CD4-positive, CD25-positive, alpha-beta regulatory T cell (primary cell): Measurements from ENCODE around the gene BTG2. TPM values are rescaled to one million over a fixed set of nuclear protein-coding genes. Genes with fewer than 3 reads are reported as not detected.
A peak's percentile ranks its signal among the peaks of the same experiment; 100 is the strongest.

Experiments used
- ATAC-seq, 2 donors: fragments of 150-1000 bp; cut with Tn5 transposase; one replicate each; pipeline ENCODE4 v1.10.0; 2021; ENCODE audit warnings: low read depth in 2 of 2, moderate number of reproducible peaks in 2 of 2, moderate library complexity in 1 of 2
- DNase-seq, 3 donors: peaks; one replicate each; pipeline versions ENCODE4 v3.0.0 to v3.0.0-alpha.2; 2012 to 2022; ENCODE audit warnings: mixed read lengths in 1 of 3
- H3K27ac ChIP-seq: one replicate; pipeline ENCODE4 v1.7.0; 2013; ENCODE audit warnings: mild to moderate bottlenecking, low read length; ENCODE audit not compliant: insufficient read depth, poor library complexity, severe bottlenecking
- H3K27me3 ChIP-seq: one replicate; pipeline ENCODE4 v1.7.0; 2013; ENCODE audit warnings: low read length; ENCODE audit not compliant: control insufficient read depth, insufficient read depth
- H3K36me3 ChIP-seq: one replicate; pipeline ENCODE4 v1.7.0; 2013; ENCODE audit warnings: mild to moderate bottlenecking, low read length, moderate library complexity; ENCODE audit not compliant: control insufficient read depth, insufficient read depth
- H3K4me1 ChIP-seq: 2 replicates; pipeline ENCODE4 v1.7.0; 2013; ENCODE audit warnings: mild to moderate bottlenecking, low read length; ENCODE audit not compliant: insufficient read depth, control insufficient read depth, poor library complexity, severe bottlenecking
- H3K4me3 ChIP-seq: one replicate; pipeline ENCODE4 v1.7.0; 2013; ENCODE audit warnings: low read depth, mild to moderate bottlenecking, low read length, moderate library complexity
- H3K9me3 ChIP-seq, 2 experiments: 1 replicate in 1 of 2; 2 replicates in 1 of 2; pipeline ENCODE4 v1.7.0; 2013; ENCODE audit warnings: low read length in 2 of 2, mild to moderate bottlenecking in 1 of 2, moderate library complexity in 1 of 2; ENCODE audit not compliant: control insufficient read depth in 2 of 2
- H3K27ac Mint-ChIP-seq, 3 donors: one replicate each; pipeline ENCODE4 v1.8.0; 2020 to 2022; ENCODE audit warnings: mild to moderate bottlenecking in 3 of 3, mixed read lengths in 3 of 3, moderate library complexity in 2 of 3
- H3K27me3 Mint-ChIP-seq: one replicate; pipeline ENCODE4 v1.8.0; 2022; ENCODE audit warnings: mild to moderate bottlenecking, mixed read lengths
- H3K36me3 Mint-ChIP-seq: one replicate; pipeline ENCODE4 v1.8.0; 2020; ENCODE audit warnings: mixed read lengths
- H3K4me1 Mint-ChIP-seq, 4 donors: one replicate each; pipeline ENCODE4 v1.8.0; 2020 to 2022; ENCODE audit warnings: mixed read lengths in 4 of 4, mild to moderate bottlenecking in 1 of 4
- H3K4me3 Mint-ChIP-seq, 4 donors: one replicate each; pipeline ENCODE4 v1.8.0; 2020 to 2022; ENCODE audit warnings: mild to moderate bottlenecking in 4 of 4, mixed read lengths in 4 of 4, moderate library complexity in 3 of 4
- H3K9me3 Mint-ChIP-seq, 7 donors: one replicate each; pipeline ENCODE4 v1.8.0; 2020 to 2022; ENCODE audit warnings: mixed read lengths in 7 of 7, mild to moderate bottlenecking in 3 of 7, moderate library complexity in 2 of 7
- polyA plus RNA-seq, 4 donors: library from polyadenylated mRNA; unstranded; fragments of 300-500 nt; fragmentation: Illumina TruSeq; gene quantifications; one replicate each; pipeline ENCODE4 v1.2.3, GENCODE V29; 2021
- total RNA-seq: library from RNA; stranded (reverse); gene quantifications from one replicate; pipeline ENCODE4 v1.2.3, GENCODE V29; 2022

BTG2 gene
- total and polyA plus RNA-seq, 5 donors from 2014 or later, result 153 to 1,002 (median 168) TPM

- no peak for ATAC-seq
- Mint-ChIP-seq H3K9me3 (no peaks in the 10 kb centered on the region), H3K36me3 (no peaks in the 10 kb centered on the region), H3K27ac (peak overlapping the region; percentile 44 to 67 (median 51)), H3K4me3 (peak overlapping the region in 2 of 4 donors; percentile 70 to 73), H3K27me3 (peaks cover 4% of the 10 kb centered on the region), H3K4me1 (peaks cover 18 to 71% (median 45%) of the 10 kb centered on the region in 4 donors)
- Histone ChIP-seq H3K4me3 (no peak overlapping the region), H3K36me3 (no peaks in the 10 kb centered on the region), H3K27me3 (no peaks in the 10 kb centered on the region), H3K9me3 (no peaks in the 10 kb centered on the region), H3K27ac (no peak overlapping the region), H3K4me1 (peaks cover 21% of the 10 kb centered on the region)
- no peak for DNase-seq
These were observed 4.6 kb upstream of the BTG2 start for GRCh38 chr1:203300441-203301330.

GRCh38 chr1:203301331-203301668, 4.0 kb upstream of the BTG2 start:
- Mint-ChIP-seq H3K4me1 (peaks cover 18 to 66% (median 44%) of the 10 kb centered on the region in 4 donors), H3K27ac (peak overlapping the region in 1 of 3 donors; percentile 44), H3K27me3 (peaks cover 4% of the 10 kb centered on the region), H3K9me3 (no peaks in the 10 kb centered on the region), H3K4me3 (peak overlapping the region in 1 of 4 donors; percentile 70), H3K36me3 (no peaks in the 10 kb centered on the region)
- Histone ChIP-seq H3K9me3 (no peaks in the 10 kb centered on the region), H3K27me3 (no peaks in the 10 kb centered on the region), H3K36me3 (peaks cover 2% of the 10 kb centered on the region), H3K4me1 (peaks cover 21% of the 10 kb centered on the region), H3K27ac (no peak overlapping the region), H3K4me3 (no peak overlapping the region)
- no peak for DNase-seq
- ATAC-seq, result no peak

GRCh38 chr1:203302456-203302855, 2.9 kb upstream of the BTG2 start:
- Histone ChIP-seq H3K36me3 (peaks cover 13% of the 10 kb centered on the region), H3K27me3 (no peaks in the 10 kb centered on the region), H3K9me3 (no peaks in the 10 kb centered on the region), H3K4me1 (peaks cover 29% of the 10 kb centered on the region), H3K4me3 (no peak overlapping the region), H3K27ac (no peak overlapping the region)
- Mint-ChIP-seq H3K36me3 (peaks cover 10% of the 10 kb centered on the region), H3K4me1 (peaks cover 18 to 58% (median 39%) of the 10 kb centered on the region in 4 donors), H3K27ac (peak overlapping the region in 1 of 3 donors; percentile 98), H3K9me3 (no peaks in the 10 kb centered on the region), H3K4me3 (peak overlapping the region in 1 of 4 donors; percentile 100), H3K27me3 (peaks cover 10% of the 10 kb centered on the region)
- DNase-seq (no peak), ATAC-seq (no peak)

GRCh38 chr1:203302894-203303293, 2.4 kb upstream of the BTG2 start:
- Mint-ChIP-seq H3K4me3 (peak overlapping the region in 2 of 4 donors; percentile 46 to 100), H3K27me3 (peaks cover 10% of the 10 kb centered on the region), H3K36me3 (peaks cover 14% of the 10 kb centered on the region), H3K27ac (peak overlapping the region in 2 of 3 donors; percentile 98 to 99), H3K9me3 (no peaks in the 10 kb centered on the region), H3K4me1 (peaks cover 18 to 60% (median 40%) of the 10 kb centered on the region in 4 donors)
- ATAC-seq (no peak), DNase-seq (no peak)
- Histone ChIP-seq H3K36me3 (peaks cover 18% of the 10 kb centered on the region), H3K27ac (no peak overlapping the region), H3K27me3 (no peaks in the 10 kb centered on the region), H3K4me3 (no peak overlapping the region), H3K9me3 (no peaks in the 10 kb centered on the region), H3K4me1 (peaks cover 34% of the 10 kb centered on the region)

DNA sequence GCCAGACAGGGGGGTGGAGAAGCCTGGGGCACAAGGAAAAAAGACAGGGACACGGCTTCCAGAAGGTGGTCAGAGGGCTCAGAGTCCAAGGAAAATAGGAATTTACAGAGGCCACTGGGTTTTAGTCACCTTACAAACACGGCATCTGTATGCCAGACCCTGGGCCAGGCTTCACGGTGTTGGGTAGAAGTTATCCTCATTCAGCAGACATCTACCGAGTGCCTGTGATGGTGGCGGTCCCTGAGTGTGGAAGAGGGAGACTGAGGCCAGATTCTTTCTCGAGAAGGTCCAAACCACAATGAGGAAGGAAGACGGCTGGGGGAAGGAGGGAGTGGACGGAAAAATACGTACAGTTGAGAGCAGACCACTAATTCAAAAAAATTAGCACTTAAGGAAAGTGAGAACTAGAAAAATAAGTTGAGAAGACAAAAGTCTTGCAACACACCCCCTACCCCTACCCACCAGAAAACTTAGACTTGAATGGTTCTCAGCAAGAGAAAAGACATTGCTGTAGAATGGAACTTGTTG, 864 bp upstream of the BTG2 start:
- peaks cover 10% of the 10 kb centered on the region for H3K27me3 Mint-ChIP-seq
- Histone ChIP-seq H3K4me3 (peak overlapping the region; percentile 94), H3K27me3 (no peaks in the 10 kb centered on the region), H3K36me3 (peaks cover 33% of the 10 kb centered on the region), H3K9me3 (no peaks in the 10 kb centered on the region), H3K4me1 (peaks cover 43% of the 10 kb centered on the region), H3K27ac (peak overlapping the region; percentile 97)
- peak overlapping the region; percentile 98 to 99 (median 99) for H3K27ac Mint-ChIP-seq
- ATAC-seq (no peak), DNase-seq (no peak)
- H3K4me3 Mint-ChIP-seq, result peak overlapping the region; percentile 89 to 100 (median 95)
- peaks cover 29% of the 10 kb centered on the region for H3K36me3 Mint-ChIP-seq
- peaks cover 18 to 63% (median 49%) of the 10 kb centered on the region in 4 donors for H3K4me1 Mint-ChIP-seq
- no peaks in the 10 kb centered on the region for H3K9me3 Mint-ChIP-seq

- Histone ChIP-seq H3K9me3 (no peaks in the 10 kb centered on the region), H3K27me3 (no peaks in the 10 kb centered on the region), H3K4me1 (peaks cover 45% of the 10 kb centered on the region), H3K4me3 (peak overlapping the region; percentile 100), H3K27ac (peak overlapping the region; percentile 97), H3K36me3 (peaks cover 44% of the 10 kb centered on the region)
- H3K27me3 Mint-ChIP-seq, result peaks cover 10% of the 10 kb centered on the region
- H3K4me3 Mint-ChIP-seq, result peak overlapping the region; percentile 96 to 100 (median 98)
- ATAC-seq (peak; percentile 4 to 11), DNase-seq (no peak)
- H3K4me1 Mint-ChIP-seq, result peaks cover 20 to 66% (median 54%) of the 10 kb centered on the region in 4 donors
- H3K36me3 Mint-ChIP-seq, result peaks cover 40% of the 10 kb centered on the region
- peak overlapping the region; percentile 98 to 99 (median 99) for H3K27ac Mint-ChIP-seq
- no peaks in the 10 kb centered on the region for H3K9me3 Mint-ChIP-seq
These were observed 430 bp downstream of the BTG2 start for GRCh38 chr1:203305809-203306088.

DNA sequence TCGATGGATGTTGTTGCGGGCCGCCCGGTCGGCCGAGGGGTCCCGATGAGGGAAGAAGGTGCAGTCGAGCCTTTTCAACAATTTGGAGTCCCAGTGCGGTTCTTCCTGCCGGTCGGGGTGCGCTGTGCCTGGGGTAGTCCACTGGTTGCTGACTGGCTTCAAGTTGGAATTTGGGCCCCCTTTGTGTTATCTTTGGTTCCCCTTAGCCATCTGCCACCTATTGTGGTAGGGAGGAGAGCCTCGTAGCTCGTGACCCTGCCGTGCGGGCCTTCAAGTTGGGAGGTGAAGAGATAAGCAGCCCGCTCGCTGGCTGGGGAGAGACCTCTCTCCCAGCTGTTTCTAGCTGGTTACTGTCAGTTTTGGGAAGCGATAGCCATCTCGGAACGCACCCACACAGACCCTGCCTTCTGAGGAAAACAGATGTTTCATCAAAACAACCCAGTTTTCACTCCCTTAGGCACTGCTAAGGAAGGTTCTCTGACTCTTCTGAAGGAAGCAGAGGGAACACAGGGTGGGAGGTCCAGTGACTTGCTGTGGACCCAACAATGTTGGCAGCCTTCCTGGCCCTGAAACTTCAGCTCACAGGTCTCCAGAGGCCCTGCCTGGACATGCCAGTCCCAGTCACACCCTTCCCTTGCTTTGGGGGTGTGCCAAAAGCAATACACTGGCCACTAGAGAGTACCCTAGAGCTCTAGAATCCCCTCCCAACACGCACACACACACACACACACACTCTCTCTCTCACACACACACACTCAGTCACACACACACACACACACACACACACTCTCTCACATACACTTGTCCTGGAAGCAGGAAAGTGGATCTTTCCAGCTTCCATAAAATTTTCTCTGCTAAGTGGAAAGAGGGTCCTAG, 1.0 kb downstream of the BTG2 start:
- no peak for ATAC-seq
- Histone ChIP-seq H3K9me3 (no peaks in the 10 kb centered on the region), H3K27ac (peak overlapping the region; percentile 97), H3K27me3 (no peaks in the 10 kb centered on the region), H3K36me3 (peaks cover 45% of the 10 kb centered on the region), H3K4me1 (peaks cover 50% of the 10 kb centered on the region), H3K4me3 (peak overlapping the region; percentile 100)
- Mint-ChIP-seq H3K4me3 (peak overlapping the region; percentile 96 to 100 (median 98)), H3K27me3 (peaks cover 10% of the 10 kb centered on the region), H3K9me3 (no peaks in the 10 kb centered on the region), H3K27ac (peak overlapping the region; percentile 98 to 99 (median 99)), H3K36me3 (peaks cover 41% of the 10 kb centered on the region), H3K4me1 (peaks cover 24 to 68% (median 58%) of the 10 kb centered on the region in 4 donors)
- peak in 2 of 3 donors; percentile 61 to 66 for DNase-seq
